Cortex of kidney (tissue), 1 donor: Measurements from ENCODE around the gene CYB5A.

Source experiments
- DNase-seq: peaks from one replicate; lab custom pipeline; 2025; lab: John Stamatoyannopoulos, UW

Gene CYB5A

DNA sequence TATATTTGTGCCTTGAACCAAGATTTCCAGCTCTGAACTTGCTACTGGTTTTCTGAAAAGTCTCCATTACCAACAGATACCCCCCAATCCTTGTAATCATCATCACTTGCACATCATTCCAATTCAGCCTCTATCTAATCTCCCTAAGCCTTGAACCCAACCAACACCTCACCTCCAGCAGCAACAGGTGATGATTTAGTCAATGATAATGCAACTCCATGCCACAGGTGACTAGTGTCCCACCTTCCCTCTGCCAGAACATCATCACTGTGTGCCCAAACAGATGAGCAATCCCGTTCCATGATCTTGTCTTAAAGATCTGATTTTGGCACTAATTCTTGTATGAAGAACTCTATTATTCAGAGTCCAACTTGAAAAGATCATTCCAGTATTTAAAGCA lies 75.9 kb downstream of the CYB5A start:
- no peak for DNase-seq

DNA sequence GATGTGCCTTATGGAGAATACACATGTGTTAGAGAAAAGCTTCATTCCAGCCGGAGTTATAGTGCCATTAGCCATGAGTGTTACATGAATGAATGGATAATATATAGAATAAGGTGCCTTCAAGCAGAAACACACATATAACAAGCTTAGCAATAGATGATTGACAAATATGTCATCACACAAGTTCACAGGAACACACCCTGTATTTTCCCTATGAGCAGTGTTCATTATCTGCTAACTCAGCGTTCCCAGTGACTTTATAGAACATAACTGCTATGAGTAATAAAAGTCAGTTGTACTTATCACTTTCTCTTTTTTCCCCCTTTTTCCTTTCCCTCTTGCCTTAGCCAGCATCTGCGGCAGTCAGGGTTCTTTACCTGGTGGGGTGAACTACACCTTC lies 78.3 kb downstream of the CYB5A start:
- no peak for DNase-seq

DNA sequence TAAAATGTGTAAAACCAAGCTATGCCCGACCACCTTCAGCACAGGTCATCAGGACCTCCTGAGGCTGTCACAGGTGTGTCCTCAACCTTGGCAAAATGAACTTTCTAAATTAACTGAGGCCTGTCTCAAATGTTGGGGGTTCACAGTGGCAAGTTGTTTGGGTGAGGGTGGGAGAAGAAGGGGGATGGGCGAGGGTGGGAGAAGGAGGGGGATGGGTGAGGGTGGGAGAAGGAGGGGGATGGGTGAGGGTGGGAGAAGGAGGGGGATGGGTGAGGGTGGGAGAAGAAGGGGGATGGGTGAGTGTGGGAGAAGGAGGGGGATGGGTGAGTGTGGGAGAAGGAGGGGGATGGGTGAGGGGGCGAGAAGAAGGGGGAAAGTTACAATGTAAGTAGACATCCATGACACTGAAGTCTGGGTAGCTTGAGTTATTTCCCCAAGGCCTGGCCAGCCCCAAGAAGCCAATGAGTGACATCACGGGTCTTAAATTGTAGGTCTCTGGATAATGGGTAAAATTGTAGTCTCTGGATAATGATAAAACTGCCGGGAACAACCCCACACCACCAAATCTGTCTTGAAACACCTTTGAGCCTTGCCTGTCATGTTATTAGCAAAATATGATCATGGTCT lies 87.1 kb downstream of the CYB5A start:
- DNase-seq, result no peak

DNA sequence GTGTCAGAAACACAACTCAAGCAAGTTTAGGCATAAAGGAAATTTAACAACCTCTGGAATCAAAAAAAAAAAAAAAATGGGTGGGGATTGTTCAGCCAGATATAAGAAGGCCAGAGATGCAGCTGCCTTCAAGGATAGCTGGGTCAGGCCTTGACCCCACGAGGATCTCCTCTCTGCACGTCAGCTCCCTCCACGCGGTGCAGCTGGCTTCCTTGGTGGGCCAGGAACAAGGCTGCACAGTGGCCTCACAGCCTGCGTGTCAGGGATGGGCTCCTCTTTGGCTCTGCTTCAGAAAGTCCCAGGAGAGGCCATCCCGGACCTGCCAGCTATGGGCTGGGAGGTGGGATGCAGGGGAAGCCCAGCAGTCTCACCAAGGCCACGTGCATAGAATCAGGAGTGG lies 88.0 kb downstream of the CYB5A start:
- DNase-seq, result no peak
